Subcutaneous abdominal adipose tissue (tissue), 5 donors: ENCODE results near the gene CAVIN2.

Experiments used
- H3K27ac ChIP-seq: one replicate; pipeline ENCODE4 v1.7.0; 2013; ENCODE audit warnings: low read depth, mild to moderate bottlenecking, inconsistent platforms, low read length, moderate library complexity
- H3K27me3 ChIP-seq, 5 donors: one replicate each; pipeline ENCODE4 v1.7.0; 2013; ENCODE audit warnings: low read length in 5 of 5, inconsistent platforms in 1 of 5; ENCODE audit not compliant: control insufficient read depth in 5 of 5, insufficient read depth in 4 of 5
- H3K36me3 ChIP-seq, 5 donors: one replicate each; pipeline ENCODE4 v1.7.0; 2013; ENCODE audit warnings: low read length in 5 of 5; ENCODE audit not compliant: control insufficient read depth in 5 of 5, insufficient read depth in 5 of 5
- H3K4me1 ChIP-seq, 5 donors: one replicate each; pipeline ENCODE4 v1.7.0; 2013; ENCODE audit warnings: low read length in 5 of 5, mild to moderate bottlenecking in 3 of 5, moderate library complexity in 1 of 5; ENCODE audit not compliant: control insufficient read depth in 5 of 5, insufficient read depth in 5 of 5
- H3K4me3 ChIP-seq, 5 donors: one replicate each; pipeline ENCODE4 v1.7.0; 2013; ENCODE audit warnings: low read length in 5 of 5, low read depth in 1 of 5
- H3K9ac ChIP-seq, 5 donors: one replicate each; pipeline ENCODE4 v1.7.0; 2013; ENCODE audit warnings: low read length in 5 of 5, mild to moderate bottlenecking in 4 of 5, moderate library complexity in 3 of 5
- H3K9me3 ChIP-seq, 5 donors: one replicate each; pipeline ENCODE4 v1.7.0; 2013; ENCODE audit warnings: low read length in 5 of 5; ENCODE audit not compliant: control insufficient read depth in 5 of 5
- donor health status: healthy.
- donor health status: healthy.
- donor health status: healthy.
- donor health status: healthy.
- donor health status: healthy.

CAVIN2 gene

GRCh38 chr2:191856111-191856876, 9.4 kb upstream of the CAVIN2 start:
- H3K9ac ChIP-seq: no peak overlapping the region
- H3K4me1 ChIP-seq: peaks cover 0 to 20% (median 0%) of the 10 kb centered on the region in 5 donors
- no peaks in the 10 kb centered on the region for H3K27me3 ChIP-seq
- peaks cover 0 to 4% (median 3%) of the 10 kb centered on the region in 5 donors for H3K9me3 ChIP-seq
- no peak overlapping the region for H3K4me3 ChIP-seq
- H3K36me3 ChIP-seq: no peaks in the 10 kb centered on the region
- H3K27ac ChIP-seq: no peak overlapping the region

GRCh38 chr2:191855382-191855781, 8.5 kb upstream of the CAVIN2 start:
- Histone ChIP-seq H3K4me3 (no peak overlapping the region), H3K4me1 (peaks cover 0 to 20% (median 0%) of the 10 kb centered on the region in 5 donors), H3K9me3 (peaks cover 0 to 4% (median 3%) of the 10 kb centered on the region in 5 donors), H3K27me3 (no peaks in the 10 kb centered on the region), H3K9ac (no peak overlapping the region), H3K27ac (no peak overlapping the region), H3K36me3 (no peaks in the 10 kb centered on the region)

- no peaks in the 10 kb centered on the region for H3K9me3 ChIP-seq
- no peak overlapping the region for H3K27ac ChIP-seq
- H3K27me3 ChIP-seq: no peaks in the 10 kb centered on the region
- no peaks in the 10 kb centered on the region for H3K36me3 ChIP-seq
- no peak overlapping the region for H3K4me3 ChIP-seq
- peaks cover 0 to 24% (median 0%) of the 10 kb centered on the region in 5 donors for H3K4me1 ChIP-seq
- no peak overlapping the region for H3K9ac ChIP-seq
Observed at GRCh38 chr2:191854382-191855372, 7.8 kb upstream of the CAVIN2 start.

GRCh38 chr2:191853843-191854242, 7.0 kb upstream of the CAVIN2 start:
- Histone ChIP-seq H3K27ac (no peak overlapping the region), H3K4me1 (peaks cover 0 to 31% (median 0%) of the 10 kb centered on the region in 5 donors), H3K27me3 (no peaks in the 10 kb centered on the region), H3K9ac (no peak overlapping the region), H3K4me3 (no peak overlapping the region), H3K36me3 (no peaks in the 10 kb centered on the region), H3K9me3 (no peaks in the 10 kb centered on the region)

GRCh38 chr2:191851158-191851557, 4.3 kb upstream of the CAVIN2 start:
- no peak overlapping the region for H3K4me3 ChIP-seq
- H3K27me3 ChIP-seq: no peaks in the 10 kb centered on the region
- no peaks in the 10 kb centered on the region for H3K9me3 ChIP-seq
- peaks cover 6 to 50% (median 19%) of the 10 kb centered on the region in 5 donors for H3K4me1 ChIP-seq
- H3K9ac ChIP-seq: no peak overlapping the region
- no peak overlapping the region for H3K27ac ChIP-seq
- H3K36me3 ChIP-seq: no peaks in the 10 kb centered on the region

GRCh38 chr2:191848771-191849767, 2.2 kb upstream of the CAVIN2 start:
- Histone ChIP-seq H3K27ac (peak overlapping the region; percentile 32), H3K9me3 (no peaks in the 10 kb centered on the region), H3K27me3 (no peaks in the 10 kb centered on the region), H3K36me3 (no peaks in the 10 kb centered on the region), H3K9ac (no peak overlapping the region), H3K4me3 (no peak overlapping the region), H3K4me1 (peaks cover 6 to 53% (median 38%) of the 10 kb centered on the region in 5 donors)

- Histone ChIP-seq H3K27ac (peak overlapping the region; percentile 93), H3K36me3 (peaks cover 0 to 2% (median 0%) of the 10 kb centered on the region in 5 donors), H3K4me1 (peaks cover 6 to 51% (median 47%) of the 10 kb centered on the region in 5 donors), H3K27me3 (no peaks in the 10 kb centered on the region), H3K4me3 (peak overlapping the region in 1 of 5 donors; percentile 91), H3K9ac (no peak overlapping the region), H3K9me3 (no peaks in the 10 kb centered on the region)
Observed at GRCh38 chr2:191847764-191848163, 876 bp upstream of the CAVIN2 start.

GRCh38 chr2:191845876-191846514, 893 bp downstream of the CAVIN2 start:
- Histone ChIP-seq H3K27ac (peak overlapping the region; percentile 93), H3K4me1 (peaks cover 6 to 68% (median 57%) of the 10 kb centered on the region in 5 donors), H3K4me3 (peak overlapping the region; percentile 81 to 91 (median 86)), H3K9ac (peak overlapping the region; percentile 72 to 81 (median 79)), H3K36me3 (peaks cover 0 to 2% (median 0%) of the 10 kb centered on the region in 5 donors), H3K27me3 (no peaks in the 10 kb centered on the region), H3K9me3 (no peaks in the 10 kb centered on the region)

GRCh38 chr2:191845248-191845715, 1.6 kb downstream of the CAVIN2 start:
- Histone ChIP-seq H3K4me3 (peak overlapping the region; percentile 81 to 91 (median 86)), H3K9me3 (no peaks in the 10 kb centered on the region), H3K4me1 (peaks cover 6 to 75% (median 60%) of the 10 kb centered on the region in 5 donors), H3K36me3 (peaks cover 0 to 2% (median 0%) of the 10 kb centered on the region in 5 donors), H3K27me3 (no peaks in the 10 kb centered on the region), H3K27ac (peak overlapping the region; percentile 93), H3K9ac (peak overlapping the region; percentile 72 to 81 (median 79))
